NB4 (cell line): Measurements from ENCODE around the gene NFKBIE.

ENCODE experiments used
- CTCF ChIP-seq: IDR thresholded peaks from one replicate; pipeline ENCODE4 v1.5.1; 2012; ENCODE audit warnings: low read depth, low read length
- TF ChIP-seq, protein P1 (sequence below): IDR thresholded peaks from 2 replicates; pipeline ENCODE4 v1.6.1; 2011; ENCODE audit warnings: low read depth, low read length

DNA sequence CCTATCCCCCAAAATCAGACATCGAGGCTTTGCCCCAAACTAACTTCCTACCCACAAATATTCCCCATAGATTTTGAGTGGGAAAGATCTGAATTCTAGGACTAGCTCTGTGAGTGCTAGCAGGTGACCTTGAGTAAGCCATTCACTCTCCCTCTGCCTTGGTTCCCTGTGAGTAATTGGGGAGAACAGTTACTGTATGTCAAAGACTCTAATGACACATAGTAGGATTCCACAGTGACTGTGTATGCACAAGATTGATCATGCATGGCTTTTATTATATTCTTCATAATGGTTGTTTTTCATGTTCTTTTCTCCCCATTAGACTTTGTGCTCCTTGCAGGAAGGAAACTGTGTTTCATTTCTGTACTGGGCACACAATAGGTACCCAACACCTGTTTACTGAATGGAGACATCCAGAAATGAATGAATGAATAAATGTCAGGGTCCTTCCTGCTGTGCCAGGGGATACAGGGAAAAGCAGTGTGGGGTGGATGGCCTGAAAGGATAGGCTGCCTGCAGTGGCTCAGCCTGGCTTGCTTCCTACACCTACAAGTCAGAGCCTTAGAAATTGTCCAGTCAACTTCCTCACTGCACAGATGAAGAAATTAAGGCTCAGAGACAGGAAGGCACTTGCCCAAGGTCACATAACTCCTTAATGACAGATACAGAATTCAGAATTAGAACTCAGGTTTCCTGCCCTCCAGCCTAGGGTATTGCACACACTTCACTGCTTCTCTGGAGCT, 4.0 kb upstream of the NFKBIE start:
- TF ChIP-seq, protein P1, sequence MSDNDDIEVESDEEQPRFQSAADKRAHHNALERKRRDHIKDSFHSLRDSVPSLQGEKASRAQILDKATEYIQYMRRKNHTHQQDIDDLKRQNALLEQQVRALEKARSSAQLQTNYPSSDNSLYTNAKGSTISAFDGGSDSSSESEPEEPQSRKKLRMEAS: no peak
- TF ChIP-seq CTCF: no peak
